NCI-H2196 treated with DMSO at 0.1 percent for 48 hours (cell line): ENCODE data around the gene AP2B1.

Experiments
- DNase-seq: peaks from one replicate; lab custom pipeline; 2025; ENCODE audit not compliant: unreplicated experiment; lab: John Stamatoyannopoulos, UW

AP2B1 gene

GRCh38 chr17:35766489-35766877 is 179.4 kb downstream of the AP2B1 start:
- no peak for DNase-seq

- no peak for DNase-seq
Observed at GRCh38 chr17:35766903-35767510, 179.9 kb downstream of the AP2B1 start.

DNA sequence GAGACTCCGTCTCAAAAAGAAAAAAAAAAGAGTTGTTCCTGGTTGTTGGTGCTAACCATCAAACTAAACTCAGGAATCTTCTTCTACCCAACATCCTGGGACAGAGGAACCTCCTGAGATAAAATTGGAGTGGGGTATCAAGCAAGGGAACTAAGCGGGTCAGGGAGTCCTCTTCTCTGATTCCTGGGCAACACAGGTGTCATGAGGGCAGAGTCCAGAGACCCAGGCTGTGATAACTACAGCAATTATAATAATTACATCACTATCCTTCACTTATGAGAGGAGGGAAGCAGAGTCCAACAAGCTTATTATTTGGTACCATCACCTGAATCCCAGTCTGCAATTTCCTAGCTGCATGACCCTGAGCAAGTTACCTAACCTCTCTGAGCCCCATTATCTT is 181.7 kb downstream of the AP2B1 start:
- no peak for DNase-seq

DNA sequence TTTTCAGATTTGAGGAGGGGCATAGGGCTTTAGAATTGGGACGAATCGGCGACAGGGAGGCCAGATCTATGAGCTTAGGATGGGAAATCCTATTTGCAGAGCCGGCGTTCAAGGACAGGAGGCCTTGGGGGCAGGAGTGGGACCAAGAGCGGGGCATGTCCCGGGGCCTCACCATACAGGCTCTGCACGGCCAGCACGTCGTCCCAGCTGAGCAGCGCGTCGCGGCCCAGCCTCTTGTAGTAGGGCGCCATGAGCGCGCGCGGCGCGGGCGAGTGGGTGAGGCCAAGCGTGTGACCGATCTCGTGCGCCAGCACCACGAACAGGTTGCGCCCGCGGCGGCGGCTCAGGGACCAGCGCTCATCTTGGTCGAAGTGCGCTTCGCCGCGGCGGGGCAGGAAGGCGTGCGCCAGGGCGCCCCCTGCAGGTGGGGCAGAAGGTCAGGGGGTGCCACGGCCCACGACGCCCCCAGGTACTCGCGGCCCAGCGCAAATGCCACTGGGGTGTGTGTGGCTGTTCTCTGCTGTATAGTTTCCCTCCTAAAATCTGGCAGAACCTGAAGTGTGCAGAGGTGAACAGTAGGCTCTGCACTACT is 182.9 kb downstream of the AP2B1 start:
- DNase-seq: no peak

DNA sequence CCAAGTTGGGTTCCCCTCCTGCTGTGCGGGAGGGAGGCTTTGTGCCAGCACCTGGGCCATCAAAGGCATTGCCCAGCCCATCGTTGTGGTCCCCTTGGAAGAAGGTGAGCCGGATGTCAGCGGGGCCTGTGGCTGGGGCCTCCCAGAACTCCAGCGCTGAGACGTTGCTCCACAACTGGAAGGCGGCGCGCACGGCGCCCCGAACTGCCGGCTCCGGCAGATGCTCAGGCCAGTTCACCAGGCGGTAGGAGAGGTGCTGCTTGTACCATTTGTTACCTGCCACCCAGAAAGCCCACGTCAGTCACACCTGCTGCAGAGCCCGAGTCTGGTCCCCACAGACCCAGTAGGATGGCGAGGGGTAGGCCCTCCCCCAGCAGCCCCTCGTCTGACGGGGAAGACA is 186.0 kb downstream of the AP2B1 start:
- no peak for DNase-seq

GRCh38 chr17:35773679-35774425 is 186.7 kb downstream of the AP2B1 start:
- DNase-seq: no peak

- no peak for DNase-seq
Observed at GRCh38 chr17:35774499-35774898, 187.4 kb downstream of the AP2B1 start.

- no peak for DNase-seq
Observed at GRCh38 chr17:35775039-35775438, 187.9 kb downstream of the AP2B1 start.

- DNase-seq: no peak
Observed at GRCh38 chr17:35775583-35775982, 188.5 kb downstream of the AP2B1 start.
